ENCODE measurements around the gene TBPL1. TPM values are rescaled to one million over a fixed set of nuclear protein-coding genes. Genes with fewer than 3 reads are reported as not detected.

The TBPL1 gene
- total and polyA plus RNA-seq, 10 of the 15 experiments (the other 5 are each of a cell fraction or from before 2014, with no cell fraction given), result 34.6 to 71.2 (median 43.0) TPM

- TF ChIP-seq ZBTB40 (IDR thresholded peaks at IDR 0.05; ENCODE audit: borderline replicate concordance), result no peak
- no peak for TF ChIP-seq PRDM15 (CRISPR knock-in tag; IDR thresholded peaks at IDR 0.05)
- no peak for TF ChIP-seq BCLAF1 (IDR thresholded peaks at IDR 0.05)
- TF ChIP-seq STAT1 (conservative IDR thresholded peaks at IDR 0.05), result no peak
- TF ChIP-seq POLR2AphosphoS5 (IDR thresholded peaks at IDR 0.05; ENCODE audit: low read length), result no peak
Measured at GRCh38 chr6:134005800-134006199, 52.8 kb downstream of the TBPL1 start (continued).
